HepG2 (cell line): ENCODE results near the gene SMIM29. TPM values are rescaled to one million over a fixed set of nuclear protein-coding genes. Genes with fewer than 3 reads are reported as not detected.

ENCODE experiments used
- EED ChIP-seq: sonication (generic); formaldehyde crosslinking; IDR thresholded peaks from 2 replicates; pipeline ENCODE4 v1.5.0; 2020; ENCODE audit warnings: mild to moderate bottlenecking, missing genetic modification reagents
- HDAC1 ChIP-seq: sonication (generic); formaldehyde crosslinking; IDR thresholded peaks from 2 replicates; pipeline ENCODE4 v1.5.1; 2020; ENCODE audit warnings: mild to moderate bottlenecking, missing genetic modification reagents
- HMG20A ChIP-seq: IDR thresholded peaks from 2 replicates; pipeline ENCODE4 v1.6.1; 2016; ENCODE audit warnings: borderline replicate concordance
- JARID2 ChIP-seq: sonication (generic); formaldehyde crosslinking; IDR thresholded peaks from 2 replicates; pipeline ENCODE4 v1.8.1; 2023; ENCODE audit warnings: missing genetic modification reagents, inconsistent platforms; ENCODE audit not compliant: insufficient replicate concordance
- MIER3 ChIP-seq: IDR thresholded peaks from 2 replicates; pipeline ENCODE4 v1.6.1; 2016; ENCODE audit warnings: missing compliant biosample characterization, borderline replicate concordance
- NAIF1 ChIP-seq: sonication (generic); formaldehyde crosslinking; IDR thresholded peaks from 2 replicates; pipeline ENCODE4 v1.5.0; 2020; ENCODE audit warnings: mild to moderate bottlenecking, missing genetic modification reagents, borderline replicate concordance
- NR2F2 ChIP-seq: IDR thresholded peaks from 2 replicates; pipeline ENCODE4 v1.6.1; 2012; ENCODE audit warnings: low read depth, inconsistent platforms, borderline replicate concordance
- NRL ChIP-seq: sonication (generic); formaldehyde crosslinking; IDR thresholded peaks from 2 replicates; pipeline ENCODE4 v1.5.0; 2020; ENCODE audit warnings: missing genetic modification reagents, mild to moderate bottlenecking, moderate library complexity, borderline replicate concordance
- PTBP1 ChIP-seq: fragments of 200-400 bp; formaldehyde crosslinking; IDR thresholded peaks from 2 replicates; pipeline ENCODE4 v1.6.1; 2018; ENCODE audit warnings: low read length, low read depth; ENCODE audit not compliant: poor library complexity, severe bottlenecking
- SETDB1 ChIP-seq: sonication (generic); formaldehyde crosslinking; IDR thresholded peaks from 2 replicates; pipeline ENCODE4 v1.5.1; 2020; ENCODE audit warnings: missing genetic modification reagents, mild to moderate bottlenecking, borderline replicate concordance
- SP140L ChIP-seq: sonication (generic); formaldehyde crosslinking; IDR thresholded peaks from 2 replicates; pipeline ENCODE4 v1.4.0; 2020; ENCODE audit warnings: missing genetic modification reagents, borderline replicate concordance
- TCF7 ChIP-seq: sonication (generic); IDR thresholded peaks from 2 replicates; pipeline ENCODE4 v1.6.1; 2016; ENCODE audit warnings: antibody characterized with exemption, low read depth
- ZBTB10 ChIP-seq: sonication (generic); formaldehyde crosslinking; IDR thresholded peaks from 2 replicates; pipeline ENCODE4 v1.4.0; 2020; ENCODE audit warnings: missing genetic modification reagents, borderline replicate concordance
- ZFAT ChIP-seq: sonication (generic); formaldehyde crosslinking; conservative IDR thresholded peaks from 2 replicates; pipeline ENCODE4 v1.8.1; 2023; ENCODE audit warnings: missing genetic modification reagents, inconsistent platforms
- ZFP41 ChIP-seq: sonication (generic); formaldehyde crosslinking; IDR thresholded peaks from 2 replicates; pipeline ENCODE4 v1.4.0; 2020; ENCODE audit warnings: mild to moderate bottlenecking, missing genetic modification reagents, borderline replicate concordance
- ZMAT3 ChIP-seq: sonication (generic); formaldehyde crosslinking; conservative IDR thresholded peaks from 2 replicates; pipeline ENCODE4 v1.7.0; 2021; ENCODE audit warnings: missing genetic modification reagents
- ZNF207 ChIP-seq: fragments of 450-650 bp; IDR thresholded peaks from 2 replicates; pipeline ENCODE4 v1.6.1; 2016; ENCODE audit warnings: antibody characterized with exemption, borderline replicate concordance
- ZNF326 ChIP-seq: sonication (generic); formaldehyde crosslinking; IDR thresholded peaks from 2 replicates; pipeline ENCODE4 v1.4.0; 2020; ENCODE audit warnings: missing genetic modification reagents, borderline replicate concordance
- ZNF333 ChIP-seq: sonication (generic); formaldehyde crosslinking; IDR thresholded peaks from 2 replicates; pipeline ENCODE4 v1.4.0; 2020; ENCODE audit warnings: mild to moderate bottlenecking, missing genetic modification reagents, borderline replicate concordance
- ZNF350 ChIP-seq: sonication (generic); formaldehyde crosslinking; IDR thresholded peaks from 2 replicates; pipeline ENCODE4 v1.4.0; 2020; ENCODE audit warnings: mild to moderate bottlenecking, low read depth, missing genetic modification reagents, borderline replicate concordance
- ZNF746 ChIP-seq: sonication (generic); formaldehyde crosslinking; IDR thresholded peaks from 2 replicates; pipeline ENCODE4 v1.8.0; 2022; ENCODE audit warnings: mild to moderate bottlenecking, missing genetic modification reagents
- polyA plus RNA-seq, 8 experiments: library from polyadenylated mRNA; depleted of rRNA in 3 of 8; stranded (reverse) in 7 of 8; unstranded in 1 of 8; fragments of >200 nt; fragmentation: Illumina TruSeq in 4 of 8; extraction: Trizol in 4 of 8; gene quantifications; 2 replicates each; pipeline versions ENCODE4 v1.2.1 to v1.2.3, GENCODE V29; 2011 to 2016; ENCODE audit warnings: low read depth in 4 of 8, missing spikeins in 1 of 8, mixed read lengths in 1 of 8; ENCODE audit not compliant: insufficient read depth in 1 of 8
- total RNA-seq, 5 experiments: library from RNA; depleted of rRNA; stranded (reverse); fragments of >200 nt; fragmentation: Illumina TruSeq; extraction: Trizol; gene quantifications; 2 replicates each; pipeline ENCODE4 v1.2.3, GENCODE V29; 2016; ENCODE audit warnings: low read depth in 1 of 5
- TF ChIP-seq, protein P1 (sequence below): sonication (generic); formaldehyde crosslinking; IDR thresholded peaks from 2 replicates; pipeline ENCODE4 v1.5.0; 2020; ENCODE audit warnings: missing genetic modification reagents
- TF ChIP-seq, protein P2 (sequence below): sonication (generic); formaldehyde crosslinking; IDR thresholded peaks from 2 replicates; pipeline ENCODE4 v1.4.0; 2020; ENCODE audit warnings: missing genetic modification reagents, low read depth, mild to moderate bottlenecking, borderline replicate concordance
- TF ChIP-seq, protein P3 (sequence below): IDR thresholded peaks from 2 replicates; pipeline ENCODE4 v1.6.1; 2016; ENCODE audit warnings: missing biosample characterization, missing genetic modification reagents, low read depth

Gene SMIM29
- total and polyA plus RNA-seq, 2 of the 13 experiments (the other 11 are each of a cell fraction or from before 2014, with no cell fraction given): 8.8 to 15.3 TPM

DNA sequence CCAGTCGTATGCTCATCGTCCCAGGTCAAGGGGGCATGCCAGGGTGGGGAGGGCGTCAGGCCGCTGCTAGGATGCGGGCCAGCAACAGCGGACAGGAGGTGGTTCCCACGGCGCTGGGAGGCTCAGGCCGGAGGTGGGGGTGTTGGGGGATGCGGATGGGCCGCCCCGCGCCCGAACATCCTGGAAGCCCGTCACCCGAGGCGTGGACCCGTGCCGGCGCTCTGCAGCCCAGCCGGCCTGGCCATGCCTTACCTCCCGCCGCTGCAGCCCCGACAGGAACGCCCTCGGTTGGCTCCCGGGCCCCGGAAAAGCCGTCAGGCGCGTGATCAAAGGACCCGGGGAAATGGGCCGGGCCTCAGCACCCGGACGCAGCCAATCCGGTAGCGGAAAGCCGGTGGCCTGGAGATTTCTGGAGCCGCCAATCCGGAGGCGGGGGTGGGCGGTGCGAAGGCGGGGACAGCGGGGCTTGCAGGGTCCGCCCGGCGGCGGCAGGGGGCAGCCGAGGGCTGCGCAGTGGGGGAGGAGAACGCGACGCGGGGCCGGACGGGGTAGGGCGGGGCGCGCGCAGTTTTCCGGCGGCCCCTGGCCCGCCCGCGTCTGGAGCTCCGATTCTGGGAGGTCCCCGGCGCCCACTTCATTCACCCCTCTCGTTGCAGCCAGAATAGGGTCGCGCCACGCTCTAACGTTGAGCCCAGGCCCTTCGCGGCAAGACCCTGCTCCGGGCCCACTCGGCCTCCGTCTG lies at the start of gene SMIM29 (continued):
- TF ChIP-seq PTBP1 (peak; percentile 75), TCF7 (peak; percentile 86), ZNF326 (no peak), HMG20A (CRISPR knock-in tag) (0 out of 2 replicates have a peak, but pooled peaks have one; percentile 24), ZNF350 (CRISPR knock-in tag) (peak; percentile 40), HDAC1 (peak; percentile 98), MIER3 (CRISPR knock-in tag) (no peak), ZNF333 (CRISPR knock-in tag) (no peak; the same call in 1 of the 2 replicates), NAIF1 (CRISPR knock-in tag) (peak; percentile 99), JARID2 (CRISPR knock-in tag) (no peak), ZMAT3 (CRISPR knock-in tag) (peak; percentile 73; the same call in 1 of the 2 replicates), NRL (CRISPR knock-in tag) (peak; percentile 37; the same call in 1 of the 2 replicates), ZNF207 (no peak), ZFAT (CRISPR knock-in tag) (no peak), NR2F2 (no peak; the same call in 1 of the 2 replicates), SP140L (no peak), EED (CRISPR knock-in tag) (no peak), ZFP41 (CRISPR knock-in tag) (no peak), ZNF746 (CRISPR knock-in tag) (no peak), SETDB1 (CRISPR knock-in tag) (no peak), ZBTB10 (CRISPR knock-in tag) (no peak)
- TF ChIP-seq, protein P1, sequence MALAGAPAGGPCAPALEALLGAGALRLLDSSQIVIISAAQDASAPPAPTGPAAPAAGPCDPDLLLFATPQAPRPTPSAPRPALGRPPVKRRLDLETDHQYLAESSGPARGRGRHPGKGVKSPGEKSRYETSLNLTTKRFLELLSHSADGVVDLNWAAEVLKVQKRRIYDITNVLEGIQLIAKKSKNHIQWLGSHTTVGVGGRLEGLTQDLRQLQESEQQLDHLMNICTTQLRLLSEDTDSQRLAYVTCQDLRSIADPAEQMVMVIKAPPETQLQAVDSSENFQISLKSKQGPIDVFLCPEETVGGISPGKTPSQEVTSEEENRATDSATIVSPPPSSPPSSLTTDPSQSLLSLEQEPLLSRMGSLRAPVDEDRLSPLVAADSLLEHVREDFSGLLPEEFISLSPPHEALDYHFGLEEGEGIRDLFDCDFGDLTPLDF (CRISPR knock-in tag): peak; percentile 66
- TF ChIP-seq, protein P2, sequence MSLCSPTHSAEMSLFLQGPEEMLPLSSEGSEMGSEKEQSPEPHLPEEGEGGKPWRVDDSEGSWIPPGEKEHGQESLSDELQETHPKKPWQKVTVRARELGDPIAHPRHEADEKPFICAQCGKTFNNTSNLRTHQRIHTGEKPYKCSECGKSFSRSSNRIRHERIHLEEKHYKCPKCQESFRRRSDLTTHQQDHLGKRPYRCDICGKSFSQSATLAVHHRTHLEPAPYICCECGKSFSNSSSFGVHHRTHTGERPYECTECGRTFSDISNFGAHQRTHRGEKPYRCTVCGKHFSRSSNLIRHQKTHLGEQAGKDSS (CRISPR knock-in tag): no peak
- TF ChIP-seq, protein P3, sequence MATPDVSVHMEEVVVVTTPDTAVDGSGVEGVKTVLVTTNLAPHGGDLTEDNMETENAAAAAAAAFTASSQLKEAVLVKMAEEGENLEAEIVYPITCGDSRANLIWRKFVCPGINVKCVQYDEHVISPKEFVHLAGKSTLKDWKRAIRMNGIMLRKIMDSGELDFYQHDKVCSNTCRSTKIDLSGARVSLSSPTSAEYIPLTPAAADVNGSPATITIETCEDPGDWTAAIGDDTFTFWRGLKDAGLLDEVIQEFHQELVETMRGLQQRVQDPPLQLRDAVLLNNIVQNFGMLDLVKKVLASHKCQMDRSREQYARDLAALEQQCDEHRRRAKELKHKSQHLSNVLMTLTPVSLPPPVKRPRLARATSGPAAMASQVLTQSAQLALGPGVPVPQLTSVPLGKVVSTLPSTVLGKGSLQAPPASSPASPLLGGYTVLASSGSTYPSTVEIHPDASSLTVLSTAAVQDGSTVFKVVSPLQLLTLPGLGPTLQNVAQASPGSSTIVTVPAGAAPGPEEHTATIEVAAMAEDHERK (CRISPR knock-in tag): 0 out of 2 replicates have a peak, but pooled peaks have one; percentile 17
